Activated effector memory CD4-positive, alpha-beta T cell treated with Interleukin-2 at 50 U/mL for 16 hours (primary cell): ENCODE results near the gene CCDC78.
A peak's percentile ranks its signal among the peaks of the same experiment; 100 is the strongest.

Experiments
- DNase-seq: peaks from one replicate; pipeline ENCODE4 v3.0.0-alpha.2; 2020

CCDC78 gene

GRCh38 chr16:709566-710499, 16.4 kb downstream of the CCDC78 start:
- no peak for DNase-seq

- no peak for DNase-seq
Measured at GRCh38 chr16:708959-709358, 17.3 kb downstream of the CCDC78 start.

GRCh38 chr16:708019-708418, 18.2 kb downstream of the CCDC78 start:
- no peak for DNase-seq

- DNase-seq: no peak
Measured at GRCh38 chr16:707062-707538, 19.1 kb downstream of the CCDC78 start.

- no peak for DNase-seq
Measured at GRCh38 chr16:706189-707061, 19.8 kb downstream of the CCDC78 start.

GRCh38 chr16:705431-706188, 20.6 kb downstream of the CCDC78 start, which contains the start of gene FBXL16:
Gene FBXL16, minus strand, starts transcription at chr16:705801. Its CDS starts 8,396 bp downstream, at chr16:697405.
- no peak for DNase-seq

GRCh38 chr16:704552-705380, 21.5 kb downstream of the CCDC78 start:
- no peak for DNase-seq

- no peak for DNase-seq
Measured at GRCh38 chr16:704047-704446, 22.2 kb downstream of the CCDC78 start.

GRCh38 chr16:703406-703805, 22.8 kb downstream of the CCDC78 start:
- DNase-seq: no peak

- no peak for DNase-seq
Measured at GRCh38 chr16:702341-702740, 23.9 kb downstream of the CCDC78 start.

GRCh38 chr16:700684-701584, 25.3 kb downstream of the CCDC78 start:
- DNase-seq: peak; percentile 40

GRCh38 chr16:698911-699671, 27.2 kb downstream of the CCDC78 start:
- no peak for DNase-seq

- DNase-seq: peak; percentile 73
Measured at GRCh38 chr16:695355-696089, 30.7 kb downstream of the CCDC78 start.

- DNase-seq: no peak
Measured at GRCh38 chr16:694863-695354, 31.3 kb downstream of the CCDC78 start.

GRCh38 chr16:694187-694862, 31.9 kb downstream of the CCDC78 start:
- no peak for DNase-seq

GRCh38 chr16:693766-694165, 32.5 kb downstream of the CCDC78 start:
- DNase-seq: no peak

GRCh38 chr16:693364-693763, 32.9 kb downstream of the CCDC78 start:
- no peak for DNase-seq
